ENCODE results near the gene ACBD3.

The ACBD3 gene

GRCh38 chr1:226104671-226105121 lies 81.8 kb downstream of the ACBD3 start:
- Mint-ChIP-seq H3K4me3 (no peak overlapping the region), H3K27ac (no peak overlapping the region), H3K27me3 (ENCODE audit: low read depth) (peaks cover 4% of the 10 kb centered on the region), H3K36me3 (ENCODE audit: low read depth) (no peaks in the 10 kb centered on the region), H3K9me3 (no peaks in the 10 kb centered on the region), H3K4me1 (ENCODE audit: low read depth) (peaks cover 14% of the 10 kb centered on the region)

DNA sequence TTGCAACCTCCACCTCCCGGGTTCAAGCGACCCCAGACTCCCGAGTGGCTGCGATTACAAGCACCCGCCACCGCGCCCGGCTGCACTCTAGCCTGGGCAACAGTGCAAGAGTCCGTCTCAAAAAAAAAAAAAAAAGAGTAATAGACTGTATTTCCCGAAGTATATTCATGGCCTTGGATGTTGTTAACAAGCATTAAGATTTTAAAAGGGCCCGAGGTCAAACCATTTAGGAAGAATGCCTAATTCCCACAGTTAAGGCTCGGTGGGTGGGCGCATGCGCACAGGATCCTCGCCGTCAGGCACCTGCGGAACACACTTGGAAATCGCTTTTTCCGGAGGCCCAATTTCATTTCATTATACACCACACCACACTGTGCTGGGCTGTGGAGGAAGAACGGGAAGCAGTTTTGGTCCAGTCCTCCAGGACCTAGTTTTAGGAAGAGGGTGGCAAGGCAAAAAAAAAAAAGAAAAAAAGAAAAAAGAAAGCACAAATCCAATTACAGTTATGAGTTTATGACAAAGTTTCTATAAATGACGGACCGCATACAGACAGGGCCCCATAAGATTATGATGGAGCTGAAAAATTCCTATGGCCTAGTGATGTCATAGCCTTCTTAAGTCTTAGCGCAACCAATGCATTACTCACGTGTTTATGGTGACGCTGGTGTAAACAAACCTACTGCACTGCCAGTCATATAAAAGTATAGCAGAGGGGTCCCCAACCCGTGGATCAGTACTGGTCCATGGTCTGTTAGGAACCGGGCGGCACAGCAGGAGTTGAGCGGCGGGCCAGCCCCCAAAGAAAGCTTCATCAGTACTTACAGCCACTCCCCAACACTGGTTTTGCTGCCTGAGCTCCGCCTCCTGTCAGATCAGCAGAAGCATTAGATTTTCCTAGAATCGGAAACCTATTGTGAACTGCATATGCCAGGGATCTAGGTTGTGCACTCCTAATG lies 85.8 kb downstream of the ACBD3 start:
- H3K27ac Mint-ChIP-seq: no peak overlapping the region
- no peaks in the 10 kb centered on the region for H3K36me3 Mint-ChIP-seq (ENCODE audit: low read depth)
- H3K4me1 Mint-ChIP-seq (ENCODE audit: low read depth): peaks cover 10% of the 10 kb centered on the region
- H3K9me3 Mint-ChIP-seq: no peaks in the 10 kb centered on the region
- peaks cover 13% of the 10 kb centered on the region for H3K27me3 Mint-ChIP-seq (ENCODE audit: low read depth)
- peak overlapping the region; percentile 86 for H3K4me3 Mint-ChIP-seq

- Mint-ChIP-seq H3K27ac (no peak overlapping the region), H3K4me3 (no peak overlapping the region), H3K4me1 (ENCODE audit: low read depth) (peaks cover 10% of the 10 kb centered on the region), H3K9me3 (no peaks in the 10 kb centered on the region), H3K27me3 (ENCODE audit: low read depth) (peaks cover 17% of the 10 kb centered on the region), H3K36me3 (ENCODE audit: low read depth) (no peaks in the 10 kb centered on the region)
Measured at GRCh38 chr1:226098870-226099835, 87.4 kb downstream of the ACBD3 start.

DNA sequence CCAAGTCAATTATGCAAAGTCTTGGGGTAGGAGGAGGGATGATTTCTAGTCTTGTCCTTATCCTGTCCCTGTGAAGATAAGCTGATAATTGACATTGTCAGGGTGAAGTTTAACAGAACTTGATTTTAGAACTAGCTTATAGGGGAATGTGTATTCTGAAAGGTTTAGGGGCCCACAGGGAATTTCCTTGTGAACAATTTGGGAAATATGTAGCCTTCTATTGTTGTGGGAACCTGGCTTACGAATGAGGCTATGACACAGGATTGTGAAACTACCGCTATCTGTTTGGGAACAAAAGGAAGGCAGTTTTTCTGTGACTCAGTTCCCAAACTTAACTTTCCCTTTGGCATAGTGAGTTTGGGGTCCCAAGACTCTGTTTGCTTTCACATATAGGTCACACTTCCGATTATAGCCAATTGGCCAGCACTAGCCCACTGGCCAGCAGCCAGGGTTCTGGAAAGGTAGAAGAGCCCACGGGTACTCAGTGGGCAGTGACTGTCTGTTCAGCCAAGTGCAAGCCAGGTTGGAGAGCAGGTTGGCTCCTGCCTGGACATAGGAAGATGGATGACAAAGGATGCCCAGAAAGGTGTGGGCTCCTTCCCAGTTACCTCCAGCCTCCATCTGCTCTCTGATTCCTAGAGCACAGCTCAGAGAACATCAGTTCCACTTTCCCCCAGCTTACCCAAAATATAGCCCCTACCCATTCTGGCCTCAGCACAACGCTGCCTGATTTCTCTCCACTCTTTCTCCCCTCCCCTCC lies 88.5 kb downstream of the ACBD3 start:
- H3K27ac Mint-ChIP-seq: no peak overlapping the region
- H3K9me3 Mint-ChIP-seq: no peaks in the 10 kb centered on the region
- no peak overlapping the region for H3K4me3 Mint-ChIP-seq
- H3K36me3 Mint-ChIP-seq (ENCODE audit: low read depth): no peaks in the 10 kb centered on the region
- H3K27me3 Mint-ChIP-seq (ENCODE audit: low read depth): peaks cover 17% of the 10 kb centered on the region
- peaks cover 10% of the 10 kb centered on the region for H3K4me1 Mint-ChIP-seq (ENCODE audit: low read depth)

- no peak overlapping the region for H3K27ac Mint-ChIP-seq
- peaks cover 17% of the 10 kb centered on the region for H3K27me3 Mint-ChIP-seq (ENCODE audit: low read depth)
- no peaks in the 10 kb centered on the region for H3K36me3 Mint-ChIP-seq (ENCODE audit: low read depth)
- H3K4me1 Mint-ChIP-seq (ENCODE audit: low read depth): peaks cover 4% of the 10 kb centered on the region
- H3K9me3 Mint-ChIP-seq: no peaks in the 10 kb centered on the region
- no peak overlapping the region for H3K4me3 Mint-ChIP-seq
Measured at GRCh38 chr1:226095286-226095685, 91.3 kb downstream of the ACBD3 start.

Data from T-helper 1 cell treated with Interleukin-12 subunit alpha and Interleukin-12 subunit beta and Interleukin-4 antibody, amounts not matched to agents 30 μg/mL and 1 μg/mL, for 36 hours (primary cell).